Panc1 (cell line): Measurements from ENCODE around the gene CNTF. TPM values are rescaled to one million over a fixed set of nuclear protein-coding genes. Genes with fewer than 3 reads are reported as not detected.
A peak's percentile ranks its signal among the peaks of the same experiment; 100 is the strongest.

Experiments used
- ATAC-seq: fragments of 200-7000 bp; cut with Tn5 transposase; 2 replicates; pipeline ENCODE4 v1.9.1; 2020; ENCODE audit warnings: mild to moderate bottlenecking, moderate library complexity
- BruUV-seq: library from RNA; stranded (reverse); fragments of 400-500 nt; replicated peaks from 2 replicates; lab custom pipeline; 2021; lab: Mats Ljungman, UMichigan
- CTCF ChIA-PET: fragments of 300-600 bp; sonication (Branson Sonifier 250); formaldehyde crosslinking; loops from one replicate; lab custom pipeline; 2022; ENCODE audit warnings: antibody characterized with exemption; lab: Charles Lee
- POLR2A ChIA-PET: fragments of 300-600 bp; sonication (Branson Sonifier 250); formaldehyde crosslinking; loops from one replicate; lab custom pipeline; 2022; ENCODE audit warnings: antibody characterized with exemption; lab: Charles Lee
- DNase-seq: peaks from one replicate; pipeline ENCODE4 v3.0.0-alpha.2; 2010; ENCODE audit warnings: low read depth, low spot score
- H3K27ac ChIP-seq: 2 replicates; pipeline ENCODE4 v1.5.1; 2011; ENCODE audit warnings: mild to moderate bottlenecking, low read length, inconsistent platforms
- H3K27me3 ChIP-seq: fragments of 200-500 bp; sonication (Bioruptor generic); 2 replicates; pipeline ENCODE4 v1.6.0; 2014; ENCODE audit warnings: low read length, inconsistent platforms; ENCODE audit not compliant: control insufficient read depth, insufficient read depth
- H3K36me3 ChIP-seq: fragments of 200-500 bp; sonication (Bioruptor generic); 2 replicates; pipeline ENCODE4 v1.5.1; 2014; ENCODE audit warnings: inconsistent platforms, mild to moderate bottlenecking, low read length, moderate library complexity; ENCODE audit not compliant: control insufficient read depth, insufficient read depth
- H3K4me1 ChIP-seq: 2 replicates; pipeline ENCODE4 v1.5.1; 2011; ENCODE audit warnings: inconsistent platforms, mild to moderate bottlenecking, low read length, moderate library complexity; ENCODE audit not compliant: control insufficient read depth, insufficient read depth
- H3K4me3 ChIP-seq, 2 experiments: 2 replicates each; pipeline ENCODE4 v1.5.1; 2011 to 2012; ENCODE audit warnings: low read depth in 2 of 2, low read length in 2 of 2, mild to moderate bottlenecking in 2 of 2, inconsistent platforms in 1 of 2, moderate library complexity in 1 of 2
- H3K9me3 ChIP-seq: fragments of 200-500 bp; sonication (Bioruptor generic); 2 replicates; pipeline ENCODE4 v1.5.1; 2014; ENCODE audit warnings: low read depth, mild to moderate bottlenecking, inconsistent platforms, low read length, moderate library complexity; ENCODE audit not compliant: control insufficient read depth, insufficient read depth
- CTCF ChIP-seq: fragments of 450-650 bp; IDR thresholded peaks from 2 replicates; pipeline ENCODE4 v1.5.1; 2017; ENCODE audit warnings: mild to moderate bottlenecking
- POLR2AphosphoS5 ChIP-seq: IDR thresholded peaks from 2 replicates; pipeline ENCODE4 v1.6.1; 2012; ENCODE audit warnings: mild to moderate bottlenecking, low read depth, low read length, moderate library complexity
- REST ChIP-seq, 2 experiments: IDR thresholded peaks; 2 replicates each; pipeline ENCODE4 v1.6.1; 2011 to 2012; ENCODE audit warnings: low read depth in 2 of 2, control low read depth in 1 of 2, low read length in 1 of 2, mild to moderate bottlenecking in 1 of 2, moderate library complexity in 1 of 2; ENCODE audit not compliant: insufficient read depth in 1 of 2
- SIN3A ChIP-seq: IDR thresholded peaks from 2 replicates; pipeline ENCODE4 v1.6.1; 2012; ENCODE audit warnings: low read depth, mild to moderate bottlenecking, low read length, moderate library complexity, borderline replicate concordance; ENCODE audit not compliant: insufficient read depth
- TCF7L2 ChIP-seq: IDR thresholded peaks from 2 replicates; pipeline ENCODE4 v1.6.1; 2011; ENCODE audit warnings: mild to moderate bottlenecking, low read depth, low read length, inconsistent platforms
- in situ Hi-C: cut with HindIII; loops from 2 replicates; pipeline ENCODE4 v1.10.0; 2016; ENCODE audit warnings: low sequenced_read_pairs, low pct_unique_long_range_greater_than_20kb
- intact Hi-C: fragments of 100-400 bp; cut with micrococcal nuclease; formaldehyde crosslinking; loops from one replicate; pipeline ENCODE4 v1.10.0; 2022; ENCODE audit not compliant: unreplicated experiment
- total RNA-seq: library from RNA; stranded (reverse); gene quantifications from one replicate; pipeline ENCODE4 v1.2.1, GENCODE V29; 2021; ENCODE audit not compliant: unreplicated experiment

CNTF gene
- total RNA-seq, 1 experiment from 2014 or later: 3.0 TPM

- Histone ChIP-seq H3K9me3 (no peaks in the 10 kb centered on the region), H3K4me1 (no peaks in the 10 kb centered on the region; the same call in 1 of the 2 replicates), H3K4me3 (no peak overlapping the region), H3K27me3 (no peaks in the 10 kb centered on the region; the same call in 1 of the 2 replicates), H3K27ac (no peak overlapping the region), H3K36me3 (no peaks in the 10 kb centered on the region)
- ChIA-PET POLR2A (no interaction called here), CTCF (no interaction called here)
- in situ Hi-C loops: no loop called here
- no TSS peak for BruUV-seq
- TF ChIP-seq TCF7L2 (no peak), POLR2AphosphoS5 (no peak), REST (IDR thresholded peaks at IDR 0.05; ENCODE audit: insufficient read depth in 1 of 2, low read depth in 2 of 2, low read length in 1 of 2) (no peak), SIN3A (no peak), CTCF (no peak)
- intact Hi-C loops: loop anchor here (10.0 kb wide), 2 partner anchors 406 to 496 kb away; no protein-coding TSS in a partner anchor
- ATAC-seq (no peak), DNase-seq (no peak)
Observed at GRCh38 chr11:58658623-58659022, 36.2 kb downstream of the CNTF start.

GRCh38 chr11:58659404-58659803 lies 36.9 kb downstream of the CNTF start:
- H3K27ac ChIP-seq: no peak overlapping the region
- H3K9me3 ChIP-seq: no peaks in the 10 kb centered on the region
- BruUV-seq: no TSS peak
- ATAC-seq: peak; percentile 68; the same call in 1 of the 2 replicates
- no peak overlapping the region for H3K4me3 ChIP-seq
- DNase-seq: no peak
- no peaks in the 10 kb centered on the region; the same call in 1 of the 2 replicates for H3K27me3 ChIP-seq
- TF ChIP-seq POLR2AphosphoS5: no peak
- TF ChIP-seq SIN3A: no peak
- no peak for TF ChIP-seq CTCF
- TF ChIP-seq REST (IDR thresholded peaks at IDR 0.05; ENCODE audit: insufficient read depth in 1 of 2, low read depth in 2 of 2, low read length in 1 of 2): no peak
- no peak for TF ChIP-seq TCF7L2
- intact Hi-C loops: loop anchor here (10.0 kb wide), 2 partner anchors 405 to 495 kb away; no protein-coding TSS in a partner anchor
- ChIA-PET POLR2A (no interaction called here), CTCF (no interaction called here)
- in situ Hi-C loops: no loop called here
- H3K4me1 ChIP-seq: no peaks in the 10 kb centered on the region; the same call in 1 of the 2 replicates
- H3K36me3 ChIP-seq: no peaks in the 10 kb centered on the region
